RKO (cell line): ENCODE data around the gene LPIN1.
"Not testable (repeated sequence)": the region's sequence is repeated elsewhere in the genome, so short reads cannot be mapped to it uniquely, and the experiment has no call there.

ENCODE experiments used
- DNase-seq: peaks from one replicate; pipeline ENCODE4 v3.0.0-alpha.2; 2016; ENCODE audit warnings: low spot score

LPIN1 gene

DNA sequence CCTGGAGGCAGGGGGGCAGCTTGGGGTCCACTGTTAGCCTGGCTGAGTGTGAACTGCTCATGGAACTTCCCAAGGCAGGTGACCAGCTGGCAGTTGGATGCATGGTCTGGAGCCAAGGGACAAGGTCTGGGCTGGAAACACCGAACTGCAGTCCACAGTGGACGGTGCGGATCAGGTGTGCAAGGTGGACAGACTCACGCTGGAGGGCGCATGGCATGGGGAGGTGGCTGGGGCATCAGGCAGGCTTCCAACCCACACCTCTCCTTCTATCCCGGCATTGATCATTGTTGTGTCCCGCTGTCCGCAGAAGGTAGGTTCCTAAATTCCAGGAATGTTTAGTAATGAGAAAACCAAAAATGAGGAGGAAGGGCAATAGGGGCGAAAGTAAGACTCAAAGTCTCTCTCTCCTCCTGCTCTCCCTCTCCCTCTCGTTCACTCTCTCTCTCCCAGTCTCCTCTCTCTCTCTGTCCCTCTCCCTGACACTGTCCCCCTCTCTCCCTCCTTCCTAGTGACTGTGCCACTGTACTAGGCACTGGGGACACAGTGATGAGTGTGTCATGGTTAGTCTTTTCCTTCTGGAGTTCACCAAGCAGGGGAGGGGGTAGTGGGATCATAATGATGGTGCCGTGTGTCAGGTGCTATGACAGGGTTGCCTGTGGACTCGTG lies 30.3 kb upstream of the LPIN1 start:
- DNase-seq: no peak

DNA sequence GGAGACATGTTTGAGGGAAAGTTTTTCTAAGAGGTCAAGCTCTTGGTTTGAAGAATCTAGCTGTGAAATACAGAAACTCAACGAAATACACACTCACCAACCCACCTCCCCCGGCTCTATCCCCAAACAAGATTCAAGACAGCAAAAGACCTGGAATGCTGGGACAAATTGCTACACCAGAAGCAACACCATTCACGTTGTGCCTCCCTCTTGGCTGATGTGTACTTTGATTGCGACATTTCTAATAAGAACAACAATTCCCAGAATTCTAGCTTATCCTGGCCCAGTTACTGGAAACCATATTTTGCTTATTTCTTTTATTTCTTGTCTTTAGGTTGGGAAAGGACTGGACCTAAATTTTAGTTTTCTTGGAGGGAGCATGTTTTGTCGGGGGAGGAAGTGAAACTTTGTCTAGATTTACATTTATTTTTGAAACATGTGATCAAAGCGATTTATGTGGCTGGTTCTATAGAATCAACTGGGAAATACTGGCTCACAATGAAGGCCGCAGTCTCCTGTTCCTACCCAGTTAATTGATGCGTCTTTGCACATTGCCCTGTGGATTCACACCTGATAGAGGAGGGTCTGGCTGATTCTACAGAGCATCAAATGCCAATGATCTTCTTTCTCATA lies 29.6 kb upstream of the LPIN1 start:
- no peak for DNase-seq

DNA sequence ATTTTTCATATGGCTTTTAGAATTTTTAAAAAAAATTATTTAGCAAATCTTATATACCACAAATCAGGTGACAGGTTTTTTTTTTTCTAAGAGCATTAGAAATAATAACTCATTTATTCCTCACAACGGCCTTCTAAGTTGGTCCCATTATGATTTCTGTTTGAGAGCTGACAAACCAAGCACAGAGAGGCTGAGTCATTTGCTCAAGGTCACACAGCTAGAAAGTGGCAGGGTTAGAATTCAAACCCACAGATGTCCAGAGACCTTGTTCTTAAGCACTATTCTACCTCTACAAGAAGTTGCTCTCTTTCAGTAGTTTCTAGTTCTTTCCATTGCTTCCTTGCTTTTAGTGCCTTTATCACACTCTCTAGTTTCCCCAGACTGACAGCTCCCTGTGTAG lies 28.8 kb upstream of the LPIN1 start:
- DNase-seq: no peak

DNA sequence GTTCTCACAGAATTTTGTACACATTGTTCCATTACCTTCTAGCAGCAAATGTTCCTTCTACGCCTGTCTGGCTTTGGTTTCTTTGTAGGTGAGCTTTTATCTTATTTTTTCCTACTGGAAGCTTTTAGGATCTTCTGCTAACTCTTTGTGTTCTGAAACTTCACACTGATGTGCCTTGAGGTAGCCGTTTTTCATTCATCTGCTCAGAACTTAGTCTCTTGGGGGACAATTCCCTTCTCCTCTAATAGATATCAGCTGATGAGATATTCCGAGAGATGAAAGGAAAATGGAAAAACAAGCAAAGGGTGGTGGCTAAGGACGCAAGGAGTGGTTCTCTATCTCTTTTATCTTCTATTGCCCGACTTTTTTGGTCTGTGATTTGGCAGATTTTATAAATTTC lies 27.8 kb upstream of the LPIN1 start:
- DNase-seq: no peak

DNA sequence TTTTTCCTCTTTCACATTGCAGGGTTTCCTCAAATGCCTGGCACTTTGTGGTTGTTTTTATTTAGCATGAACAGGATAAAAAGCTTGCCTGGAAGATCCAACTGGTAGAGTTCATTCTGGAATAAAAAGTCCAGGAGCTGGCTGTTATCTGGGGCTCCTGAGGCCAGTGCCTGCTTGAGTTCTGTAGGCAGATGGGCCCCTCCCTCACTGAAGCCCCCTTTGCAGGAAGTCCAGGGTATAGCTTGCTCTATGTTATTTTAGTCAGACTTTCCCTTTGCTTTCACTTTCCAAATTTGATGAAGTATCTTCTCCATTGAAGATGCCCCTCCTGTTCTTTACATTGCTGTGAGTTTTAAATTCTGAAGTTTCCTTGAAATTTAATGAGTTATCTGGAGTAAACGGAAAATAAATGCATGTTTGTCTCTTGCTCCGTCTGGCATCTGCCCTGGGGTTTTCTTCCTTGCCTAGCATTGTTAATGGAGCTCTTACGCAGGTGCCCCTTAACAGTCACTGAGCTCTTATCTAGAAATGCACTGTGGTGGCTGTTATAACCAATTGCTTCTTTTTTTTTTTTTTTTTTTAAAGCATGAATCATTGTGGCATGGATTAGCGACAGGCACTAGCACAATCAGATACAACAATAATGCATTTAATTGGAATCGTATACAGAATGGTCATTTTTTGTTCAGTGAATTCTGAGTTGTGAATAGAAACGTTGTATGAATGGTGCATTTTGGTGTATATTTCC lies 27.0 kb upstream of the LPIN1 start:
- DNase-seq: no peak

DNA sequence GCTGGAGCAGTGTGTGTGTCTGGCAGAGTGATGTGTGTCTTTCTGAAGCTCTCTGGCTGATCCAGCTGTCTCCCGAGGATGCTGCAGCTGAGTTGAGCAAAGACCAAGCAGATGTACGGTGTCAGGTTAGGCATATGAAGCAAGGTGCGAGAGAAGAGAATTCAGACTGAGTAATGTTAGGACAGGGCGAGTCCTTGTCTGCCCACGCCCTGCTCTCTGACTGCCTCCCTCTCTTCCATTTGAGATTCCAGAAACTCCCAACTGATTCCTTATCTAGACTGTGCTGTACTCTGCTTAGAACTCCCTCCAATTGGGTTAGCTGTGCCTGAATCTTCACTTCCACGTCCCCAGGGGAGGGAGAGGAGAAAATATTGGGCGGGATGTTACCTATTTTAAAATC lies 25.7 kb upstream of the LPIN1 start:
- no peak for DNase-seq

DNA sequence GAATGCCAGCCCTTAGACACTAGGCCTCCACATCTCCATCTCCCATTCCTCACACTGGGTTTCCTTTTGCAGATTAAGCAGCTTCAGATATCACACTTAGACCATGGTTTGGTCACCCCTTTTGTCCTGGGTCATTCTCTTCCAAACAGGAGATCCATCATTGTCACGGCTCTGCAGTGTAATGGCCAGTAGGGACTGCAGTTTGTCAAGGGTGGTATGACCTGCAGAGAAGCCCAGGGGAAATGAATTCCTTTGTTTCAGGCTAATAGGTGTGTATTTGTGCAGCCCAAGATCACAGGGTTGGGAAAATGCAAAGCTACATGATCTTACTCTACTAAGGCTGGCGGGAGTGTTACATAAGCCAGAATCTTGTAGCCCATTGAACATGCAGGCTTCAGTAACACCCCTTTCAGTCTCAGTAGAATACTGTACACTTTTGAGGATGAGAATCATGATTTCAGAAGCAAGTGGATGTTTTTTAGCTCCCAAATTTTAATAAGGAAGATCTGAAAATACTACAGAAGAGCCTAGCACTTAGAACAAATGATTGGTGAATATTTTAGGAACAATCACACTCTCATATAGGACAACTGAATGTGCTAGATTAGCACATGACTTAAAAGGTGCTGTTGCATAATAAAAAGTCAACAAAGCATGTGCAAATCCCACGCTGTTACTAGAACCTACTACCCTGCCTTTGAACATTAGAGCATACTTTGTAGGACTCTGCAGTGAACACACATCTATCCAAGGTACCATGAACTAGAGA lies 24.0 kb upstream of the LPIN1 start:
- DNase-seq: no peak

DNA sequence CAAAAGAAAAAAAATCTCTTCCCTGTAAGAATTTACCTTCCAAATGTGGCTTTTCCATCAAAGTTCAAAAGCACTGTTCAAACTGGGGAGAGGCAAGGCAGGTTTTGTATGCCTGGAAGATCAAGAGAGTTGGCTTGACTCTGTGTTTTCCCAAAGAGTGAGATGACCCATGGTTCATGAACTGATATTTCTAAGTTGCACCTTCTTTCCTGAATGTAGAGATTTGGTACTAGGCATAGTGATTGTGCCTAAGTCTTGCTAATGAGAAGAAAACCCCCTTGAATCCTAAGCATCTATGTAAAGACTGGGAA lies 23.4 kb upstream of the LPIN1 start:
- DNase-seq: no peak

DNA sequence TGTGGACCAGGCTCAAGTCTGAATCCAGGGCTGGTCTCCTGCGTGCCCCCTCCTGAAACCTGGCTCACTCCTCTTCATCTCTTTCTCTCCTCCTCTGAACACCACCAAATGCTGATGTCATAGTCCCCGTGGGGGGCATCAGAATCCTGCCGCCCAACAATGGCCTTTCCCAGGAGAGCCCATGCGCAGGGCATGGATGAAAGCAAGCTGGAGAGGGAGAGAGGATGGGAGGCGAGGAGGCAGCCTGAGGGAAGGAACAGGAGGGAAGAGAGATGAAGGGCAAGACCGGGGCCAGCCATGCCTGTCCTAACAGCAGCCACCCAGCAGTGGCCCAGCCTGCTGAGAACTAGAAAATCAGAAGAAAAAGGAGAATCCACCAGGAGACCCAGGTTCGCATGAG lies 22.3 kb upstream of the LPIN1 start:
- DNase-seq: no peak

DNA sequence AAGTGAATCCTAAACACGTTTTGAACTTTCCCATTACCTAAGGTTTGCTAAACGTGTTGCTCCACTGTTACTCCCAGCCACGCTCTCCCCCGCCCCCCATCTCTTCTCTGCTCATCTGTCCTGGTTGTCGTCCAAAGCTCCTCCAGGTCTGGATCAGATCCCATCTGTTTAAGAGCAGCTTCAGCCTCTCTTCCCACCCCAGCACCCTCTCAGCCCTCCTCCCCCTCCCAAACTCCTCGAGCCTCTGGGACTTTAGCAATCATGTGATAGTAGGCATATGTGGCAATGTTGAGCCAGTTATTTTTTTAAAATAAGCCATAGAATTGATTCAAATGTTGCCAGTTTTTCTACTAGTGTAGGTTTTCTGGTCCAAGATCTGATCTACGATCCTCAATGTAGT lies 20.0 kb upstream of the LPIN1 start:
- no peak for DNase-seq

DNA sequence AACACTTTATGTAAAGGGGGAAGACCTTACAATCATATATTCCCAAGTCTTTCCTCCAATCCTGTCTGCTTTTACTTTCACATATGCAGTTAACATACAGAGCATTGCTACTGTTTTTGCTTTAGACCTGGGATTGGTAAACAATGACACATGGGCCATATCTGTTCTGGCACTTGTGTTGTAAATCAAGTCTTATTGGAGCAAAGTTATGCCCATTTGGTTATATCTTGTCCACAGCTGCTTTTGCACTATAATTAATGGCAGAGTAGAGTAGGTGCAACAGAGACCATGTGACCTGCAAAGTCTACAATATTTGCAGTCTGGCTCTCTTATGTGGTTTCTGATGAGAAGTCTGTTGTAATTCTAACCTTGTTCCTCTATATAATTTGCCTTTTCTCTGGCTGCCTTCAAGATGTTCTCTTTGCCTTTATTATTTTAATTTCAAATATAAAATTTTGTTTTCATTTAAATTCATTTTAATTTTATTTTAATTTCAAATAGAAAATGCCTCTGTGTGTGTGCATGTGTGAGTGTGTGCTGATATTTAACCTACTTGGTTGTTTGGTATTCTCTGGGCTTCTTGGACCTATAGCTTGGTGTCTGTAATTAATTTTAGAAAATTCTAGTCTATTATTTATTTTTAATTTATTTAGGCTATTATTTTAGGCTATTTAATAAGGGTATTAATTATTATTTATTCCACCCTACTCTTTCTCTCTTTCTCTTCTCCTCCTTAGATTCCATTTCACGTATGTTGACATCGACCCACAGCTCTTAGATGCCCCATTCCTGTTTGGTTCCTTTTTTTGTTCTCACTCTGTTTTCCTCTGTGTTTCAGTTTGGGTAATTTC lies 16.8 kb upstream of the LPIN1 start:
- no peak for DNase-seq

DNA sequence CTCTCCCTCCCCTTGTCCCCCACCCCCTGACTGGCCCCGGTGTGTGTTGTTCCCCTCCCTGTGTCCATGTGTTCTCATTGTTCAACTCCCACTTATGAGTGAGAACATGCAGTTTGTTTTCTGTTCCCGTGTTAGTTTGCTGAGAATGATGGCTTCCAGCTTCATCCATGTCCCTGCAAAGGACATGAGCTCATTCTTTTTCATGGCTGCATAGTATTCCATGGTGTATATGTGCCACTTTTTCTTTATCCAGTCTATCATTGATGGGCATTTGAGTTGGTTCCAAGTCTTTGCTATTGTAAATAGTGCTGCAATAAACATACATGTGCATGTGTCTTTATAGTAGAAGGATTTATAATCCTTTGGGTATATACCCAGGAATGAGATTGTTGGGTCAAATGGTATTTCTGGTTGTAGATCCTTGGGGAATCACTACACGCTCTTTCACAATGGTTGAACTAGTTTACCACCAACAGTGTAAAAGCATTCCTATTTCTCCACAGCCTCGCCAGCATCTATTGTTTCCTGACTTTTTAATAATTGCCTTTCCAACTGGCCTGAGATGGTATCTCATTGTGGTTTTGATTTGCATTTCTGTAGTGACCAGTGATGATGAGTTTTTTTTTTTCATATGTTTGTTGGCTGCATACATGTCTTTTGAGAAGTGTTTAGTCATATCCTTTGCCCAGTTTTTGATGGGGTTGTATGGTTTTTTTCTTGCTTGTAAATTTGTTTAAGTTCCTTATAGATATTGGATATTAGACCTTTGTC lies 15.0 kb upstream of the LPIN1 start:
- DNase-seq: not testable (repeated sequence)

DNA sequence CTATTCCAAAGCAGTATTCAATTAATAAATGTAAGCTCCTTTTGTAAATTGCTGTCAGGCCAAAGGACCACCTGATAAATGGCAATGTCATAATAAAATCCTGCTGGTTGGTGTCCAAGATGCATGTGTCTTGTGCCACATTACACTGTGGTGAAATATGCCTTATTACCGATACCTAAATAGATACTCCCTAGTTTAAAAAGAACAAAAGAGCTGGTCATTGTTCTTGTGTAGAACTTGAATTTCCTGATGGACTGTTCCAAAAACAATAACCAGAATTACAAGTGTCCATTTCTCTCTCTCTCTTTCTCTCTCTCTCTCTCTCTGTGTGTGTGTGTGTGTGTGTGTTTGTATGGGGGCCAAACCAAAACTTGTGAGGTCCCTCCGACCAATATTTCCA lies 13.8 kb upstream of the LPIN1 start:
- no peak for DNase-seq

DNA sequence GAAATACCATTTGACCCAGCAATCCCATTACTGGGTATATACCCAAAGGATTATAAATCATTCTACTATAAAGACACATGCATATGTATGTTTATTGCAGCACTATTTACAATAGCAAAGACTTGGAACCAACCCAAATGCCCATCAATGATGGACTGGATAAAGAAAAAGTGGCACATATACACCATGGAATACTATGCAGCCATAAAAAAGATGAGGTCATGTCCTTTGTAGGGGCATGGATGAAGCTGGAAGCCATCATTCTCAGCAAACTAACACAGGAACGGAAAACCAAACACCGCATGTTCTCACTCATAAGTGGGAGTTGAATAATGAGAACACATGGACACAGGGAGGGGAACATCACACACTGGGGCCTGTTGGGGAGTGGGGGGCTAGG lies 8.6 kb upstream of the LPIN1 start:
- not testable (repeated sequence) for DNase-seq

DNA sequence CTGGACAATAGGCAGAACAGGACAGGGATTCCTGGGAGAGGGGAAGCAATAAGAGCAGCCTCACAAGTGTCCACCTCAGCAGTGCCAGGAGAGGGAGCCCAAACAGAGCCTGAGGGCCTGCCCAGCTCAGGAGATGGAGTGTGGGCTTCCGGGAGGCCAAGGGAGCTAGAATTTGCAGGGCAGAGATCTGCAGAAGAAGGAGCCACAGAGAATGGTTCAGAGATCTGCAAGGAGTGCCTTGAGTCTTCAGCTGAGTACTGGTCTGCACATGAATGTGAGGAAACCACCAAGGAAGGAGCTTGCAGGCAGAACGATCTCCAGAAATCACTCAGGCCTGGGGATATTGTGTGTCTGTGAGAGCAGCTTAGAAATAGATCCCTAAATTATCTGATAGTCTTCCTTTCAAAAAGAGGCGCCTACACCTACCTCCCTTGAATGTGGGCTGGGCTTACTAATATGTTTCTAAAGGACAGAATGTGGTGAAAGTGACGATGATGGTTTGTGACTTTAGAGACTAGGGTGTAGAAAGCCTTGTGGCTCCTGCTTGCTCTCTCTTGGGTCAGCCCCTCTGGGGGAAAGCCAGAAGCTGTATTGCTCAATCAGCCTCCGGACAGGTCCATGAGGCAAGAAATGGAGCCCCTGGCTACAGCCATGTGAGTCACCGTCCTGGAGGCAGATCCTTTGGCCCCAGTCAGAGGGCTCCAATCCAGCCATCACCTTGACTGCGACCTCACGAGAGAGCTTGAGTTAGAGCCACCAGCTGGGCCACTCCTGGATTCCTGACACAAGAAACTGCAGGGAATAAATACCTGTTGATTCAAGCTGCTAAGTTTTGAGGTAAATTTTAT lies 7.6 kb upstream of the LPIN1 start:
- peak; percentile 62 for DNase-seq

DNA sequence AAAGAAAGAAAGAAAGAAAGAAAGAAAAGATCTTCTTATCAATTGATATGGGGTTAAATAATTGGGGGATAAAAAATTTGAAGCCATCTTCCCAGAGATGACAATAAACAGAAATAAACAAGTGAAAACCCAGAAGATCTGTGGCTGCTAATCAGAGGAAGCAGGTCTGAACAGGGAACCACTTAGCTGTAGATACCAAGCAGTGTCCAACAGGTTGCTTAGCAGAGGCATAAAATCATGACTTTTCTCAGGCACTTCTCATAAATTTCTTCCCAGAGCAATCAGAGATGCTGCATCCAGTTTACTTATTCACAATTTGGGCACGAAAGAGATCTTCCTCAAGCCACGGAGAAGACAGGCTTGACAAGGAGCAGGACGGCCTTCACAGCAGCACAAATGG lies 5.7 kb upstream of the LPIN1 start:
- no peak for DNase-seq

DNA sequence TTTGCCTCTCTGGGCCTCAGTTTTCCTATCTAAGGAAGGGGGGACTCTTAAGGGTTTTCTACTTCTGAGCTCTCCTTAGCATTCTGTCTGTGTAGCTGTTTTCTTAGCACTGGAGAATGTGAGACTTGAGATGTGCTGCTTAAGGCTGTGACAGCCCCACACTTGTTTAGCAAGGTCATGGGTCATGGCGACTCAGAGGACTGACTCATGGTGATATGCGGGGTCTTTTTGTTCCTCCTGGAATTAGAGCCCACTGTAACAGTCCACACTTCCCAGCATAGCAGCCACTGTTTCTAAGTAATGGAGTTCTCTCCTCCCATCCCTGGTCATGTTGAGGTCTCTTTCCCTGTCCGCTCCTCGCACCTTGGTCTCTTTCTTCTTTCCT lies 4.1 kb upstream of the LPIN1 start:
- DNase-seq: peak; percentile 53

DNA sequence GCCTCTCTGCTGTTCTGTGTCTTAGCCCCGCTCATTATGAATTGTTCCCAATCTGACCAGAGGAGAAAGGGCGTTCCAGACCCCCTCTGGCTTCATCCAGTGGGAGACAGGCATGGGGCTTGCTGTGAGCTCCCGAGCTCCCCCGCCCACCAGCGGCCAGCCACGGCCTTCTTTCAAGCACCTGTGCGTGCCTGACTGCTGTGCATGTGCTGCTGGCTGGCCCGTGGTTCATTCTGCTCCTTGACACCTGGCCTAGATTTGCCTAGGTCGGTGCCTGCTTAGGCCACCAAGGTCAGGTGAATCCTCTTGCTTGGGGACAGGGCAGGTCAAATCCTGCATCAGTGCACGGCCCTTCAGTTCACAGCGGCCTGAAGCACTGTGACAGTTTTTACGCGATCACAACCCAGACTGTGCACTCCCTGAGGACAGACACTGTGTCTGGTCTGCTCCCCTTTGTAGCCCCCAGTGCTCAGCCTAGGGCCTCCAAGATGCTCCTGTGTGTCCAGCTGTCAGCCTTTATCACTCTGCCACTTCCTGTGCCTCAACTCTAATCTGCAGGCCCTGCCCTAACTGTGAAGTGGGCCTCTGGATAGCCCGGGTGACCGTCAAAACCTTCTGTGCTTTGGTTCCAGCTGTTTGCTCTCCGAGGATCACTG lies 3.6 kb upstream of the LPIN1 start:
- no peak for DNase-seq

DNA sequence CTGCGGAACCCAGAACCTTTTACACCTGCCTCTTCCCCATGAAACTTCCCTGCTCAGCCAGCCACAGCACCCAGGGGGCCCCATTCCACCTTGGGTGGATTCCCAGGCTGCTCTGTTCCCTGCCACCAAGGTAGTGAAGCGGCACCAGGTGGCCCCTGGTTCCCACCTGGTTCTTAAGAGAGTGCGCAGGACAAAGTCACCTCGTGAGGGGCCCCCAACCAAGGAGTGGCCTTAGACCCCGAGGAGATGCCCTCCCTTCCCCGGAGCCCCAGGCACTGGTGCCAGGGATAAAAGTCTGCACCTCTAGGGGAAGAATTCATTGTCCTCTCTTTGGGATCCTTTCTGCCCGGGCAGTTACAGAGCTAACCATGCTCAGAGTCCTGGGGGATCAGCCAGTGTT lies 3.1 kb upstream of the LPIN1 start:
- DNase-seq: no peak
